Central memory CD4-positive, alpha-beta T cell (primary cell): ENCODE results near the gene RTP3.

Experiments
- DNase-seq: peaks from one replicate; pipeline ENCODE4 v3.0.0; 2022
- total RNA-seq, 3 experiments: gene quantifications; one replicate each; lab custom pipeline; 2026; lab: John Stamatoyannopoulos, UW

RTP3 gene
- 0 to 0.11 (median 0) reads per million in 3 experiments for total RNA-seq

- no peak for DNase-seq
Measured at GRCh38 chr3:46497556-46498265, at the start of gene RTP3. TSS of gene RTP3 (plus strand) at chr3:46497976. CDS start at chr3:46498063, 87 bp downstream.

- no peak for DNase-seq
Measured at GRCh38 chr3:46448721-46449120, 49.1 kb upstream of the RTP3 start.

- no peak for DNase-seq
Measured at GRCh38 chr3:46449755-46450552, 47.8 kb upstream of the RTP3 start.

- DNase-seq, result no peak
Measured at GRCh38 chr3:46453526-46454208, 44.1 kb upstream of the RTP3 start.

GRCh38 chr3:46454209-46454595 lies 43.6 kb upstream of the RTP3 start:
- DNase-seq, result no peak

GRCh38 chr3:46454606-46455005 lies 43.2 kb upstream of the RTP3 start:
- no peak for DNase-seq

- DNase-seq, result no peak
Measured at GRCh38 chr3:46455231-46456115, 42.3 kb upstream of the RTP3 start.

- DNase-seq, result no peak
Measured at GRCh38 chr3:46456118-46456517, 41.7 kb upstream of the RTP3 start.

- DNase-seq, result no peak
Measured at GRCh38 chr3:46460051-46460450, 37.7 kb upstream of the RTP3 start.

- DNase-seq, result no peak
Measured at GRCh38 chr3:46462111-46462510, 35.7 kb upstream of the RTP3 start.

GRCh38 chr3:46462511-46462910 lies 35.3 kb upstream of the RTP3 start:
- DNase-seq, result no peak

- DNase-seq, result no peak
Measured at GRCh38 chr3:46463120-46463867, 34.5 kb upstream of the RTP3 start.

- DNase-seq, result no peak
Measured at GRCh38 chr3:46463868-46464241, 33.9 kb upstream of the RTP3 start.

- no peak for DNase-seq
Measured at GRCh38 chr3:46464326-46465195, 33.2 kb upstream of the RTP3 start, which contains the start of gene LTF. TSS of gene LTF (minus strand) at chr3:46464905. CDS start at chr3:46464867, 38 bp downstream.

GRCh38 chr3:46465196-46465520 lies 32.6 kb upstream of the RTP3 start:
- DNase-seq, result no peak

GRCh38 chr3:46466273-46466672 lies 31.5 kb upstream of the RTP3 start:
- no peak for DNase-seq

- no peak for DNase-seq
Measured at GRCh38 chr3:46466871-46467403, 30.8 kb upstream of the RTP3 start.

GRCh38 chr3:46467562-46467961 lies 30.2 kb upstream of the RTP3 start:
- no peak for DNase-seq

GRCh38 chr3:46468753-46469600 lies 28.8 kb upstream of the RTP3 start:
- DNase-seq, result no peak
